HL-60 (cell line): Measurements from ENCODE around the gene SGK1.

Source experiments
- DNase-seq, 2 experiments: peaks; one replicate each; pipeline ENCODE4 v3.0.0-alpha.2; 2010 to 2020; ENCODE audit warnings: low read depth in 1 of 2, low spot score in 1 of 2
- H3K27ac ChIP-seq: fragments of 250-450 bp; sonication (Bioruptor Pico); replicated peaks from 2 replicates; pipeline ENCODE4 v1.5.1; 2020; ENCODE audit warnings: mild to moderate bottlenecking, moderate library complexity
- H3K27me3 ChIP-seq: fragments of 250-450 bp; sonication (Bioruptor Pico); 2 replicates; pipeline ENCODE4 v1.5.1; 2021; ENCODE audit warnings: mild to moderate bottlenecking, moderate library complexity; ENCODE audit not compliant: insufficient read depth, poor library complexity, severe bottlenecking
- H3K4me3 ChIP-seq: replicated peaks from 2 replicates; pipeline ENCODE4 v1.5.1; 2011; ENCODE audit warnings: mild to moderate bottlenecking, control low read depth, low read length; ENCODE audit not compliant: insufficient read depth
- GABPA ChIP-seq: IDR thresholded peaks from 2 replicates; pipeline ENCODE4 v1.6.1; 2012; ENCODE audit warnings: low read depth
- POLR2AphosphoS5 ChIP-seq: IDR thresholded peaks from 2 replicates; pipeline ENCODE4 v1.6.1; 2012; ENCODE audit warnings: low read depth
- SPI1 ChIP-seq: IDR thresholded peaks from 2 replicates; pipeline ENCODE4 v1.6.1; 2012; ENCODE audit warnings: low read depth, mild to moderate bottlenecking, borderline replicate concordance
- TF ChIP-seq, protein P1 (sequence below): IDR thresholded peaks from one replicate; pipeline ENCODE4 v1.5.1; 2011; ENCODE audit warnings: low read length, control low read depth, inconsistent platforms; ENCODE audit not compliant: insufficient read depth
- TF ChIP-seq, protein P2 (sequence below): IDR thresholded peaks from 2 replicates; pipeline ENCODE4 v1.6.1; 2012; ENCODE audit warnings: low read depth; ENCODE audit not compliant: insufficient replicate concordance

The SGK1 gene

GRCh38 chr6:134190883-134191282 is 127.0 kb downstream of the SGK1 start:
- TF ChIP-seq SPI1 (no peak), POLR2AphosphoS5 (no peak), GABPA (no peak)
- TF ChIP-seq, protein P1, sequence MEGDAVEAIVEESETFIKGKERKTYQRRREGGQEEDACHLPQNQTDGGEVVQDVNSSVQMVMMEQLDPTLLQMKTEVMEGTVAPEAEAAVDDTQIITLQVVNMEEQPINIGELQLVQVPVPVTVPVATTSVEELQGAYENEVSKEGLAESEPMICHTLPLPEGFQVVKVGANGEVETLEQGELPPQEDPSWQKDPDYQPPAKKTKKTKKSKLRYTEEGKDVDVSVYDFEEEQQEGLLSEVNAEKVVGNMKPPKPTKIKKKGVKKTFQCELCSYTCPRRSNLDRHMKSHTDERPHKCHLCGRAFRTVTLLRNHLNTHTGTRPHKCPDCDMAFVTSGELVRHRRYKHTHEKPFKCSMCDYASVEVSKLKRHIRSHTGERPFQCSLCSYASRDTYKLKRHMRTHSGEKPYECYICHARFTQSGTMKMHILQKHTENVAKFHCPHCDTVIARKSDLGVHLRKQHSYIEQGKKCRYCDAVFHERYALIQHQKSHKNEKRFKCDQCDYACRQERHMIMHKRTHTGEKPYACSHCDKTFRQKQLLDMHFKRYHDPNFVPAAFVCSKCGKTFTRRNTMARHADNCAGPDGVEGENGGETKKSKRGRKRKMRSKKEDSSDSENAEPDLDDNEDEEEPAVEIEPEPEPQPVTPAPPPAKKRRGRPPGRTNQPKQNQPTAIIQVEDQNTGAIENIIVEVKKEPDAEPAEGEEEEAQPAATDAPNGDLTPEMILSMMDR, result no peak
- TF ChIP-seq, protein P2, sequence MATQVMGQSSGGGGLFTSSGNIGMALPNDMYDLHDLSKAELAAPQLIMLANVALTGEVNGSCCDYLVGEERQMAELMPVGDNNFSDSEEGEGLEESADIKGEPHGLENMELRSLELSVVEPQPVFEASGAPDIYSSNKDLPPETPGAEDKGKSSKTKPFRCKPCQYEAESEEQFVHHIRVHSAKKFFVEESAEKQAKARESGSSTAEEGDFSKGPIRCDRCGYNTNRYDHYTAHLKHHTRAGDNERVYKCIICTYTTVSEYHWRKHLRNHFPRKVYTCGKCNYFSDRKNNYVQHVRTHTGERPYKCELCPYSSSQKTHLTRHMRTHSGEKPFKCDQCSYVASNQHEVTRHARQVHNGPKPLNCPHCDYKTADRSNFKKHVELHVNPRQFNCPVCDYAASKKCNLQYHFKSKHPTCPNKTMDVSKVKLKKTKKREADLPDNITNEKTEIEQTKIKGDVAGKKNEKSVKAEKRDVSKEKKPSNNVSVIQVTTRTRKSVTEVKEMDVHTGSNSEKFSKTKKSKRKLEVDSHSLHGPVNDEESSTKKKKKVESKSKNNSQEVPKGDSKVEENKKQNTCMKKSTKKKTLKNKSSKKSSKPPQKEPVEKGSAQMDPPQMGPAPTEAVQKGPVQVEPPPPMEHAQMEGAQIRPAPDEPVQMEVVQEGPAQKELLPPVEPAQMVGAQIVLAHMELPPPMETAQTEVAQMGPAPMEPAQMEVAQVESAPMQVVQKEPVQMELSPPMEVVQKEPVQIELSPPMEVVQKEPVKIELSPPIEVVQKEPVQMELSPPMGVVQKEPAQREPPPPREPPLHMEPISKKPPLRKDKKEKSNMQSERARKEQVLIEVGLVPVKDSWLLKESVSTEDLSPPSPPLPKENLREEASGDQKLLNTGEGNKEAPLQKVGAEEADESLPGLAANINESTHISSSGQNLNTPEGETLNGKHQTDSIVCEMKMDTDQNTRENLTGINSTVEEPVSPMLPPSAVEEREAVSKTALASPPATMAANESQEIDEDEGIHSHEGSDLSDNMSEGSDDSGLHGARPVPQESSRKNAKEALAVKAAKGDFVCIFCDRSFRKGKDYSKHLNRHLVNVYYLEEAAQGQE, result no peak
- no peak for DNase-seq
- Histone ChIP-seq H3K27me3 (no peaks in the 10 kb centered on the region), H3K4me3 (no peak overlapping the region), H3K27ac (no peak overlapping the region)

DNA sequence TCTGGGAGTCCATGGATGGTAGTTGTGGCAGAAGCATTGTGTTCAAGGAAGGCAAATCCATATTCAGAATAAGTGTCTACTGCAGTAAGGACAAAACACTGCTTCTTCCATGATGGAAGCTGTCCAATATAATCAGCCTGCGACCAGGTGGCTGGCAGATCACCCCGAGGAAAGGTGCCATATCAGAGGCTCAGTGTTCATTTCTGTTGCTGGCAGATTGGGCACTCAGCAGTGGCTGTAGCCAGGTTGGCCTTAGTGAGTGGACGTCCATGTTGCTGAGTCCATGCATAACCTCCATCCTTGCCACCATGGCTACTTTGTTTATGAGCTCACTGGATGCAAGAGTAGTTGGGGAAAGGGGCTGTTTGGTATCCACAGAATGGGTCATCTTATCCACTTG is 130.2 kb downstream of the SGK1 start:
- Histone ChIP-seq H3K27me3 (no peaks in the 10 kb centered on the region), H3K4me3 (no peak overlapping the region), H3K27ac (no peak overlapping the region)
- TF ChIP-seq POLR2AphosphoS5, result no peak
- no peak for DNase-seq

DNA sequence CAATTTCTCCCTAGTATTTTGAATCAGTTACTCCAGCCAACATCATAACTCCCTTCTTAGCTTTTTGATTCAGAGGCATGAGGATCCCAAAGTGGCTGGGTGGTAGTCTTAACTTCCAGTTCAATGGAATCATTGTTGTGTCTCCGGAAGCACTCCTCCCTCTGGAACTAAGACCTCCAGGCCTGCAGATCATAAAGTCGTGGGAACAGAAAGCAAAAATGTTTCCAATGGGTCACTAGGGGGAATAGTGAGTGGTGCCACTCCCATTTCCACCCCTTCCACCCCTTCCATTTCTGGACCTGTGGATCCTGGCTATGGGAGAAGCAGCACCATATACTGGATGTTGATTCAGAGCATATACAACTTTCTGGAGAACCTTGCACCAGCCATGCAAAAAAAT is 130.8 kb downstream of the SGK1 start:
- Histone ChIP-seq H3K27me3 (no peaks in the 10 kb centered on the region), H3K4me3 (no peak overlapping the region), H3K27ac (no peak overlapping the region)
- no peak for DNase-seq
- no peak for TF ChIP-seq GABPA

- Histone ChIP-seq H3K27ac (no peak overlapping the region), H3K4me3 (no peak overlapping the region), H3K27me3 (no peaks in the 10 kb centered on the region)
- TF ChIP-seq SPI1, result no peak
- TF ChIP-seq, protein P1, result no peak
- TF ChIP-seq POLR2AphosphoS5, result no peak
- no peak for TF ChIP-seq GABPA
- TF ChIP-seq, protein P2, result no peak
- no peak for DNase-seq
These were observed 131.6 kb downstream of the SGK1 start for GRCh38 chr6:134186355-134186754.

DNA sequence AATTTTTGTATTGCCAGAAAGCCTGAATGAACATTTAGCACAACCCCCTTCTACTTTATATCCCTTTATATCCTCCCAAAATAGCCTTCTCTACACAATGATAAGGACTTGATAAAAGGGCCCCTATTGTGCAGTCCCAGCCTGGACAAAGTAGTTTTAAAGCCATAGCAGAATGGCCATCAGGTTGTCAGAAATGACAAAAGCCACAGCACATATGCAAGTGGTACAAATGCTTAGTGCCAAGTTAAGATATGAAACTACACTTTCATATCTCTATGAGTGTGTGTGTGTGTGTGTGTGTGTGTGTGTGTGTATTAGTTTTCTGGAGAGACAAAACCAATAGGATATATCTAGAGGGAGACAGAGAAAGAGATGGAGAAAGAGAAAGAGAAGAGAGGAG is 132.6 kb downstream of the SGK1 start:
- TF ChIP-seq, protein P2, result no peak
- TF ChIP-seq GABPA (no peak), POLR2AphosphoS5 (no peak), SPI1 (no peak)
- TF ChIP-seq, protein P1, result no peak
- H3K4me3 ChIP-seq, result no peak overlapping the region
- no peaks in the 10 kb centered on the region for H3K27me3 ChIP-seq
- DNase-seq, result no peak
- H3K27ac ChIP-seq, result no peak overlapping the region
